Left cardiac atrium (tissue), 4 donors: ENCODE data around the gene BEND3. TPM values are rescaled to one million over a fixed set of nuclear protein-coding genes. Genes with fewer than 3 reads are reported as not detected.
"Not testable (repeated sequence)": the region's sequence is repeated elsewhere in the genome, so short reads cannot be mapped to it uniquely, and the experiment has no call there.

ENCODE experiments used
- ATAC-seq, 2 donors: fragments of 200-7000 bp; cut with Tn5 transposase; one replicate each; pipeline ENCODE4 v1.9.1; 2020; ENCODE audit warnings: mild to moderate bottlenecking in 2 of 2, moderate library complexity in 2 of 2
- DNase-seq: peaks from one replicate; pipeline ENCODE4 v3.0.0-alpha.2; 2020
- intact Hi-C, 2 donors: fragments of 100-400 bp; cut with DNase I; formaldehyde crosslinking; loops; one replicate each; pipeline versions ENCODE4 v1.14.1 to v1.15.1; 2022 to 2023
- total RNA-seq, 2 donors: library from RNA; stranded (reverse); fragmentation: NEBNext Ultra II Directional; extraction: Animal tissue kit (Norgen Biotek cat#: 25700); gene quantifications; one replicate each; pipeline ENCODE4 v1.2.1, GENCODE V29; 2021
- donor health status: DM: no; HTN: yes; CAD: no.
- donor health status: DM: no; HTN: yes; CAD: no; lungs with severe emphysema.
- donor health status: DM: yes; HTN: yes; CAD: no.
- donor health status: Dilated cardiomyopathy.

BEND3 gene
- total RNA-seq, 2 donors from 2014 or later, result 1.1 to 2.0 TPM

DNA sequence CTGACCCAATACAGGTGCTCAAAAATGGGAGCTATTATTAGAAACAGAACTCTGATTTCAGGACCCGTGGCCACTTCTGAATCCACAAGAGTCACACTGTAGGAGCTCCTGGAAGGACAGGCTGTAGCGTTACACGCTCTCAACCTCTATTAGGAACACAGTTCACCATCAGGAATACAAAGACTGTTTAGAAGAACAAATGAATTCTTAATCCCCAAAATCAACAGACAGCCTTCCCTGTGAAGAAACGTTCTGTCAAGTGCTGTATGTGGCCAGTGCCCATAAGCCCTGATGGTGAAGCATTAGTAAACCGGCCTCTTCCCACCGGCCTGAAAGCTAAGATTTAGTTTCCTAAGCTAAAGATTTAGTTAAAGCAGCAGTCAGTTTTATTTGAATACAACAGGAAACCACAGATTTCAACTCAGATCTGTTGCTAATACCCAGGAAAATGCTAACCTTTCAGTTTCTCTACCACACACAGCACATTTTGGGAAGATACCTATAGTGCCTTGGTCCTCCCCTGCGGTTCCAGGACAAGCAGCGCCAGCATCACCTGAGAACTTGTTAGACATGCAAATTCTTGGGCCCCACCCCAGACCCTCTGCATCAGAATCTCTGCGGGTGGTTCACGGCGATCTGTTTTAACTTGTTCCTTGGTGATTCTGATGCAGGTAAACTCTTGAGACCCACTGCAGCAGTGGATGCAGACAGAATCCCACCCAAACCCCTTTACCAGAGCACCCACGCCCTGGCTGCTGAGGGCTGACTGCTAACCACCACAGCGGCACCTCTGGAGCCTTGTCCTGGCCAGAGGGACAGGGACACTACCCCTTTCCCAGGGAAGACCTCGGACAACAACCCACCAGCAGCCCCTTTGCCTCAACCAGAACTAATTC lies 53.9 kb downstream of the BEND3 start:
- intact Hi-C loops, result no loop called here
- DNase-seq (no peak), ATAC-seq (no peak)

DNA sequence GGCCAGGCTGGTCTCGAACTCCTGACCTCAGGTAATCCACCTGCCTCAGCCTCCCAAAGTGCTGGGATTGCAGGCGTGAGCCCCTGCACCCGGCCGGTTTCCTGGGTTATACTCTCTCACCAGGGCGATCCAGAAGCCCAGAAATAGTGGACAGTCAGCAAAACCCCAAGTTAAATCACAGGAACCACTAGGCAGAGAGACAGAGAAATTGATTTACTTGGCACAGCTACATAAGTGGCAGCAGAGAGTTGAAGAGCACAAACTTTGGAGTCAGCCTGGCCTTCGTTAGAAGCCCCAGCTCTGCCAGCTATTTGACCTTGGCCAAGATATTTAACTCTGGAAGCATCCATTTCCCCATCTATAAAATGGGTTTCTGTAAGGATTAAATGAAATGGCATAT lies 54.6 kb downstream of the BEND3 start:
- ATAC-seq (no peak), DNase-seq (no peak)
- intact Hi-C loops, result no loop called here

DNA sequence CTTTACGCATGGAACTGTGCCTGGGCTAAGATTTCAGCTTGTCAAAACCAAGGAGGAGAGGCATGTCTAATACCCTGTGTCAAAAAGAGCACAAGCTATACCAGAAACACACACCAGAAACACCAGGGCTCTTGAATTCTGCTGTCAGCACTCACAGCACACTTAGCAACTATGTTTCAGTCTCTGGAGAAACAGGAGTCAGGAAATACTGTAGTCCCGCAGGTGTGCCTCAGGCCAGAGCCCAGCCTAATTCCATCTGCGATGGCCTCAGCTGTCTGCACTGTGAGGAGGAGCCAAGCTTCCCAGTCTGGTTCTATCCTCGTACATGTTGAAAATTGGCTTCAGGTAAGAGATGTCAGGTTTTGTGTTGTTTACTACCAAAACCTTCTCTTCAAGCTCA lies 55.7 kb downstream of the BEND3 start:
- intact Hi-C loops, result no loop called here
- ATAC-seq, result no peak
- no peak for DNase-seq

DNA sequence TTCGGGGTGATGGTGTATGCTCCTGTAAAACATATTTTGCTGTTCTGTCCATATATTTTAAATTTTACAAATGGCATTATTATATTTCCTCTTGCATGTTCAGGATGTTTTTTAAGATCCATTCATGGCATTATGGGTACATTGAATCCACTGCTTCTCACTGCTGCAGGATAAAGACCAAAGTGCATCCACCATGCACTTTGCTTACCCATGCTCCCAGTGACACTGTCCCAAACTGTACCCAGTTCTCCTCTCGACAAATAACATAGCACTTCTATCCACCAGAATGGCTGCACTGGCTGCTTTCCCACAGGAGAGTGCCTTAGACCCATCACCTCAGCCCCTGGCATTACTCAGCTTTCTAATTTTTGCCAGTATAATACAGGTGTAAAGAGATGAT lies 57.6 kb downstream of the BEND3 start:
- intact Hi-C loops, result no loop called here
- ATAC-seq, result no peak
- DNase-seq, result no peak

DNA sequence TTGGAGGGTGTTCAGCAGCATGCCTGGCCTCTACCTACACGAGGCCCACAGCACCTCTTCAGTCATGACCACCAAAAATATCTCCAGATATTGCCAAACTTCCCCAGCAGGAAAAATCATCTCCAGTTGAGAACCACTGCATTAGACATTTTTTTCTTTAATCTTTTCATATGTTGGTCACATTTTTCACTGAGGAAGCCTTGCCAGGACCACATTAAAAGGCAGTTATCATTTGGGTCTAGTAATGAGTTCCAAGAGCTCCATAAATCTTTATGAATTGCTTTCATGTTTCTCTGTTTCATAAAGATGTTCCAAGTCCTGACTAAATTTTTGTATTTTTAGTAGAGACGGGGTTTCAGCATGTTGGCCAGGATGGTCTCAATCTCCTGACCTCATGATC lies 58.5 kb downstream of the BEND3 start:
- DNase-seq (no peak), ATAC-seq (no peak)

DNA sequence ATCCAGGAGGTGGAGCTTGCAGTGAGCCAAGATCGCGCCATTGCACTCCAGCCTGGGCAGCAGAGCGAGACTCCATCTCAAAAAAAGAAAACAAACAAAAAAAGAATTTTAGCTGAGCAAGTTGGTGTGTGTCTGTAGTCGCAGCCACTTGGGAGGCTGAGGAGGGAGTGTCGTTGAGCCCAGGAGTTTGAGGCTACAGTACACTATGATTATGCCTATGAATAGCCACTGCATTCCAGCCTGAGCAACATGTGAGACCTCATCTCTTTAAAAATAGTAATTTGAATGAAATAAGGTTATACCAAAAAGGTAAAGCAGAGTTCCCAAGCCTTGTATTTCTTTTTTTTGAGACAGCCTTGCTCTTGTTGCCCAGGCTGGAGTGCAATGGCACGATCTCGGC lies 67.5 kb downstream of the BEND3 start:
- DNase-seq, result no peak
- intact Hi-C loops, result no loop called here
- no peak for ATAC-seq

More for the DNA sequence above, 58.5 kb downstream of the BEND3 start:
- intact Hi-C loops, result no loop called here

DNA sequence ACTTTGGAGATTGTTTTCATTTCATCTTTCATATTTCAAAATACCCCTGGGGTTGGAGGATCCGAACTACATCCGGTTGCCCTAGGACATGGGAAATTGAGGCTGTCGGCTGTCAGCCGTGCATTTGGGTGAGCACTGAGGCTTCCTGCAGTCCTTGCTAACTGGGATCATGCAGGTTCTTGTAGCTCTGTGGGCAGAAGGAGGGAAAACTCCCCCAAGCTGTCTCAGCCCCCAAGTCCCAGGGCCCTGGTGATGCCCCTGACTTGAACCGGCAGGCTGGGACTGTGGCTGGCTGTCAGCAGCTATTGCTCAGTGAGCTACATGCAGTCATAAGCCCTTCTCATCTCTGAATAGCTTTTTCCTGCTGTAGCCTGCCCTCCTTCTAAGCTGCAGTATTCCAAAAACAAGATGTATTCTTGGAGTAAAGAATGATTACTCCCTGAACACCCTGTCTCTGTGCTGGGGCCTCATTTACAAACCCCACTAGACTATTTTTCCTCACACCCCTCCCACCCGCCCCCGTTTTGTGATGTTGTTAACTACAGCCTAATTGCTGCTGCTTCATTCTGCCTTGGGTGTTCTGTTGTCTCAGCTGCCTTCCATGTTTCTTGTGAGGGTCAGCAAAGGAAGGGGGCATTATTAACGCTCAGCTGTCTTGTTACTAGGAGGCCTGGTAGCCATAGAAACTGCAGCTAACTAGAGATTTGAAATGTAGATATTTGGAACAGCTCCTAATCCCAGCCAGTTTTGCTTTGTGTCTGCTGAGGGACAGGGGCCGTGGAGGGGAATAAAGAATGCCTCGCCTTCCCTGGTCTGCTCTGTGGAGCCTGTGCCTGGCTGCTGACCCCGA lies 69.3 kb downstream of the BEND3 start:
- intact Hi-C loops, result no loop called here

DNA sequence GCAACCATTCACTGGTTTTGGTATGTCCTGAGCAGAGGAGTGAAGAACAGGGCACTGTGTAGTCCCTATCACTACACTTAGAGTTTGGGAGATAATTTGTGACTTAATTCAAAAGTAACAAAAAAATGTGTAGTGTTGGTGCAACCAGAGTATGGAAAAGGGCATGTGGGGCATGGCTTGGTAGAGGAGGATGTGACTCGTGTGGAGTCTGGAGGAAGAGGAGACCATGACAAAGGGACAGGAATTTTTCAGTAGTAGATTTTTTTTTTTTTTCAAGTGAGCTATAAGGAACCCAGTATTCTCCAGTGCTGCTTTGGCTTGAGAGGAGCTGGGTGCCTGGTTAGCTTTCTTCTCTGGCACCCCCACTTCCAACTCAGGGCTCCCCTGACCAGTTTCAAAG lies 82.2 kb downstream of the BEND3 start:
- intact Hi-C loops, result no loop called here
- ATAC-seq, result no peak
- no peak for DNase-seq

More for the DNA sequence above, 69.3 kb downstream of the BEND3 start:
- ATAC-seq, result peak in 1 of 2 donors; percentile 23
- DNase-seq, result no peak

DNA sequence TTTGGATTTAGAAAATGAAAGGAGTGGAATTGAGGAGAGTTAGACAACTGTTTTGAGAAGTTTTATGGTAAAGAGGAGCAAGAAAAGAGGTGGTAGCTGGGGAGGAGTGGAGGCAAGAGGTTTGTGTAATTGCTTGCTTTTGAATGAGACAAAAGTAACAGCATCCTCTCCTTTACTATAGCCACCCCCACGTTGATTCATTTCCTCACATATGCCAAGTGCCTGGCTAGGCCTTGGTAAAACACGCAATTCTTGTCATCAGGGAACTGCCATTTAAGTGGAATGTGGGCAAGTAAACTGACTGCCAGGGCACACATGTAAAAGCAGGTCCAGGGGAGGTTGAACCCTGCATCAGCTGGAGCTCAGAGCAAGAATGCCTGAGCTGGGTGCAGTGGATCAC lies 83.3 kb downstream of the BEND3 start:
- ATAC-seq (no peak), DNase-seq (no peak)
- intact Hi-C loops, result no loop called here

DNA sequence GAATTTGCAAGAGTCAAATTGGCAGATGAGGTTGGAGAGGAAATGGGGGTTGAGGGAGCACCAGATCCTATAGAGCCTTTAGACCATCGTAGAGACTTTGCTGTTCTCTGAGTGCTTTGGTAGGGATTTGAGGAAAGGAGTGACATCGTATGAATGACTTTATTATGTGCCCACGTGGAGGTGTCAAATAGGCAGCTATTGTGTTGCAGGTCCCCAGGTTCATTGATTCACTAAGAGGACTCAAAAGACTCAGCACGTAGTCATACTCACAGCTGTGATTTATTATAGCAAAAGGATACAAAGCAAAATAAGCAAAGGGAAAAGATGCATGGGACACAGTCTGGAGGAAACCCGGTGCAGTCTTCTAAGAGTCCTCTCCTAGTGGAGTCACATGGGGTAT lies 85.2 kb downstream of the BEND3 start:
- DNase-seq, result no peak
- intact Hi-C loops, result no loop called here
- ATAC-seq, result no peak

DNA sequence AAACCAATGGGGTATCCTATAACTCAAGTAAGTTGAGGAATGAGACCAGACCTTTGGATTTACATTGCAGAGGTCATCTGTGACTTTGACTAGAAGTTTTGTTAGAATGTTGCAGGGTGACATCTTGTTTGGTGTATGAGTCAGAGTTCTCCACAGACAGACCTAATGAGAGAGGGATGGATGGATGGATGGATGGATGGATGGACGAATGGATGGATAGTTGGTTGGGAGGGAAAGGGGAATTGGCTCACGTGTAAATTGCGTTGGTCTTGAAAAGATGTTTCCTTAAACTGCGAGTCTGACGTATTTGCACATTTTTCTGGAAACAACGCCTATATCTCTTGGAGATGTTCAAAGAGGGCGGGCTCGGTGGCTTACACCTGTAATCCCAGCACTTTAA lies 88.3 kb downstream of the BEND3 start:
- DNase-seq, result no peak
- no peak for ATAC-seq
- intact Hi-C loops, result loop anchor here (5.0 kb wide), 1 partner anchor 85 kb away; no protein-coding TSS in a partner anchor

DNA sequence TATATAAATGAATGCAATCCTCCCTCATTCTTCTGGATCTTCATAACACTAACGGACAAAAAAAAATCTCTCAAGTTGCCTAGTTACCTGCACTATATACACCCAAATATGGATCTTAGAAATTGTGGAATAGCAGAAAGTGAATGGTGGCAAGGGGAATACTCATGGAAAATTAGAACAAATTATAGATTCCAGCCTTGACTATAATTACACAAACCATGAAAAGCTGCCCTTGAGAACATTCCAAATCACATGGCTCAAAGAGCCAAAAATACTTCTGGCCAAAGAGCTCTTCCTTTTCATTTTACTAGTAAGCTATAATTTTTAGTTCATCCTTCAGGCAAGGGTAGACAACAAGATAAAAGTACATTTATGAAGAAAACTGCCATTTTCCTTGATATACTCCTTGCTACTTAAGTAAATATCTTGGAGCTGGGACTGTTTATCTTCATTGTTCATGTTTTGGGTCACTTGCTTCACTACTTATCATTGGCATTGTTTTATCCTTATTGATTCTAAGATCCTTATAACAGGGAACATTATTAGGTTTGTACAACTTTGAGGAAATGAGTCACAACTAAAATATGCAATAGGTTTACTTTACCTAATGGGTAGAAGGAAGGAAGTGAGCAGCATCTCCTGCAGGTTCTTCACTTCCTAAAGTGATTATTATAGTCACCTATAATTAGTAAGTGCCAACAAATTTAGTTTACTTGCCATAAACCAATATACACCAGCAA lies 93.7 kb downstream of the BEND3 start:
- DNase-seq (no peak), ATAC-seq (no peak)
- intact Hi-C loops, result no loop called here

DNA sequence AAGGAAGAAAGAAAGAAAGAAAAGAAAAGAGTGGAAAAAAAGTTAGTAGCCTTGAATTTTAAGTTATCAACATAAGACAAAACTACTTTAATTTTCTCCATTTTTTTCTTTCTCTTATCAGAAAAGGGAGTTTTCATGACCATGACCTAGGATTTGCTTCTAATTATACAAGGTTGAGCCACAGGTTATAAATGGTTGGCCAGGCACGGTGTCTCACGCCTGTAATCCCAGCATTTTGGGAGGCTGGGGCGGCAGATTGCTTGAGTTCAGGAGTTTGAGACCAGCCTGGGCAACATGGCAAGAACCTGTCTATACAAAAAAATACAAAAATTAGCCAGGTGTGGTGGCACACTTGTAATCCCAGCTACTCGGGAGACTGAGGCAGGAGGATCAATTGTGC lies 95.1 kb downstream of the BEND3 start:
- no peak for DNase-seq
- ATAC-seq, result no peak
- intact Hi-C loops, result no loop called here

DNA sequence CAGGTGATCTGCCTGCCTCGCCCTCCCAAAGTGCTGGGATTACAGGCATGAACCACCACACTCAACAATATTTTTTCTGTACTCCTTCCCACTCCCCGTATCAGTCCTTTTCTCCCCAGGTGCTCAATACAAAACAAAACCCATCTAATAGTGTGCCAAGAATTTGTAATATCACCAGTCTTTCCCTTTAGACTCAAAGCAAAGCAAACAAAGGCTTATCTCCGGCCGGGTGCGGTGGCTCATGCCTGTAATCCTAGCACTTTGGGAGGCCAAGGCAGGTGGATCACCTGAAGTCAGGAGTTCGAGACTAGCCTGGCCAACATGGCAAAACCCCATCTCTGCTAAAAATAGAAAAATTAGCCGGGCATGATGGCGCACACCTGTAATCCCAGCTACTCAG lies 95.7 kb downstream of the BEND3 start:
- intact Hi-C loops, DNase-seq, ATAC-seq: not testable (repeated sequence)

DNA sequence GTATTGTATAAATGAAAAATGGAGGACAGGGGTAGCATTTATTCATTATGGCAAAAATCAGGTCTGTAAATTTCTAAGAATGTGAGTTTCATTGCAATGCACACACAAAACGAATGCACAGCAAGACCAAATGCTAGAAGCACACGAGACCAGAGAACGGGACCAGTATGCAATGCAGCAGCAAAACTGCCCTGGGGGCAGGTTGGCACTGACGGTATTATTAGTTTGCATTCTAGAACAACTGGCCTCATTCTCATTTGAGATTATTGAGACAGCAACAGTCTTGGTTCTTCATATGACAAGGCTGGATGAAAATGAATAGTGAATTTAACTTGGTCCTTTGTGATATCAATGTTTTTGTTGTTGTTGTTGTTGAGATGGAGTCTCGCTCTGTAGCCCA lies 96.3 kb downstream of the BEND3 start:
- ATAC-seq (no peak), DNase-seq (no peak)
- intact Hi-C loops, result no loop called here

Other genes with a start within 250 kb of the BEND3 start
- gene CD24, start 140.8 kb downstream of the BEND3 start, total RNA-seq, result under 1 TPM; 0.47 to 0.80 TPM
- 10 to 100 TPM; 21.7 to 29.6 TPM for gene MTRES1, start 87.3 kb downstream of the BEND3 start, total RNA-seq